ENCODE measurements around the gene INAFM1.
"Not testable (repeated sequence)": the region's sequence is repeated elsewhere in the genome, so short reads cannot be mapped to it uniquely, and the experiment has no call there.

Gene INAFM1

GRCh38 chr19:47241919-47242577, 32.6 kb upstream of the INAFM1 start:
- no peak for DNase-seq

GRCh38 chr19:47243364-47243775, 31.3 kb upstream of the INAFM1 start:
- DNase-seq: no peak

- peak; percentile 90 for DNase-seq
Observed at GRCh38 chr19:47243776-47244547, 30.7 kb upstream of the INAFM1 start.

GRCh38 chr19:47247308-47247990, 27.2 kb upstream of the INAFM1 start:
- DNase-seq: peak; percentile 49

GRCh38 chr19:47253016-47253415, 21.7 kb upstream of the INAFM1 start:
- DNase-seq: not testable (repeated sequence)

GRCh38 chr19:47253467-47253881, 21.2 kb upstream of the INAFM1 start:
- DNase-seq: no peak

GRCh38 chr19:47253970-47254369, 20.7 kb upstream of the INAFM1 start:
- DNase-seq: no peak

- DNase-seq: peak; percentile 97
Observed at GRCh38 chr19:47255879-47256692, 18.6 kb upstream of the INAFM1 start, which contains the start of gene CCDC9. CCDC9 (plus strand) TSS chr19:47256525; CDS start chr19:47258401, 1,876 bp downstream.

GRCh38 chr19:47256693-47257410, 17.8 kb upstream of the INAFM1 start:
- DNase-seq: peak; percentile 100

- DNase-seq: no peak
Observed at GRCh38 chr19:47257411-47258169, 17.1 kb upstream of the INAFM1 start.

GRCh38 chr19:47258434-47258833, 16.3 kb upstream of the INAFM1 start:
- no peak for DNase-seq

GRCh38 chr19:47258895-47259555, 15.7 kb upstream of the INAFM1 start:
- DNase-seq: no peak

- no peak for DNase-seq
Observed at GRCh38 chr19:47260476-47260875, 14.2 kb upstream of the INAFM1 start.

- not testable (repeated sequence) for DNase-seq
Observed at GRCh38 chr19:47261946-47262793, 12.5 kb upstream of the INAFM1 start.

GRCh38 chr19:47264629-47265028, 10.1 kb upstream of the INAFM1 start:
- DNase-seq: no peak

- no peak for DNase-seq
Observed at GRCh38 chr19:47266401-47266941, 8.2 kb upstream of the INAFM1 start.

GRCh38 chr19:47267350-47267759, 7.3 kb upstream of the INAFM1 start:
- no peak for DNase-seq

- DNase-seq: no peak
Observed at GRCh38 chr19:47268028-47268427, 6.7 kb upstream of the INAFM1 start.

GRCh38 chr19:47269596-47269995, 5.1 kb upstream of the INAFM1 start:
- no peak for DNase-seq

All from NCI-H1436 (cell line).